CD4-positive, alpha-beta memory T cell (primary cell): ENCODE results near the gene CHI3L1. TPM values are rescaled to one million over a fixed set of nuclear protein-coding genes. Genes with fewer than 3 reads are reported as not detected.
"Not testable (repeated sequence)": the region's sequence is repeated elsewhere in the genome, so short reads cannot be mapped to it uniquely, and the experiment has no call there.

ENCODE experiments used
- CTCF ChIA-PET: fragments of 350-600 bp; sonication (Branson Sonifier 250); formaldehyde crosslinking; loops from one replicate; lab custom pipeline; 2021; ENCODE audit warnings: inconsistent platforms; ENCODE audit not compliant: partially characterized antibody; lab: Charles Lee
- POLR2A ChIA-PET: fragments of 350-600 bp; sonication (Branson Sonifier 250); formaldehyde crosslinking; loops from one replicate; lab custom pipeline; 2021; ENCODE audit not compliant: partially characterized antibody; lab: Charles Lee
- DNase-seq, 5 donors: peaks; one replicate each; pipeline versions ENCODE4 v3.0.0 to v3.0.0-alpha.2; 2020 to 2022; ENCODE audit warnings: mixed read lengths in 1 of 5
- H3K27ac ChIP-seq: one replicate; pipeline ENCODE4 v1.7.0; 2013; ENCODE audit warnings: low read depth, low read length
- H3K27me3 ChIP-seq: 2 replicates; pipeline ENCODE4 v1.7.0; 2013; ENCODE audit warnings: mild to moderate bottlenecking, low read length, moderate library complexity; ENCODE audit not compliant: insufficient read depth
- H3K36me3 ChIP-seq: 2 replicates; pipeline ENCODE4 v1.7.0; 2013; ENCODE audit warnings: mild to moderate bottlenecking, low read length, moderate library complexity; ENCODE audit not compliant: insufficient read depth
- H3K4me1 ChIP-seq: 2 replicates; pipeline ENCODE4 v1.7.0; 2013; ENCODE audit warnings: mild to moderate bottlenecking, low read length, moderate library complexity; ENCODE audit not compliant: insufficient read depth
- H3K4me3 ChIP-seq, 2 donors: one replicate each; pipeline ENCODE4 v1.7.0; 2013; ENCODE audit warnings: low read length in 2 of 2, mild to moderate bottlenecking in 1 of 2
- H3K9me3 ChIP-seq, 2 donors: one replicate each; pipeline ENCODE4 v1.7.0; 2013; ENCODE audit warnings: low read length in 2 of 2, control low read depth in 1 of 2; ENCODE audit not compliant: control insufficient read depth in 1 of 2
- H3K27ac Mint-ChIP-seq, 7 donors: one replicate each; pipeline ENCODE4 v1.8.0; 2020 to 2021; ENCODE audit warnings: mixed read lengths in 7 of 7, mild to moderate bottlenecking in 6 of 7, inconsistent platforms in 3 of 7, moderate library complexity in 3 of 7
- H3K27me3 Mint-ChIP-seq, 2 donors: one replicate each; pipeline ENCODE4 v1.8.0; 2020 to 2021; ENCODE audit warnings: mixed read lengths in 2 of 2
- H3K36me3 Mint-ChIP-seq, 2 donors: one replicate each; pipeline ENCODE4 v1.8.0; 2020 to 2021; ENCODE audit warnings: mixed read lengths in 2 of 2, inconsistent platforms in 1 of 2, mild to moderate bottlenecking in 1 of 2
- H3K4me1 Mint-ChIP-seq, 4 donors: one replicate each; pipeline ENCODE4 v1.8.0; 2020 to 2021; ENCODE audit warnings: mixed read lengths in 4 of 4, mild to moderate bottlenecking in 1 of 4
- H3K4me3 Mint-ChIP-seq, 8 donors: one replicate each; pipeline ENCODE4 v1.8.0; 2020 to 2021; ENCODE audit warnings: mixed read lengths in 8 of 8, mild to moderate bottlenecking in 7 of 8, moderate library complexity in 6 of 8, inconsistent platforms in 3 of 8
- H3K9me3 Mint-ChIP-seq, 8 donors: one replicate each; pipeline ENCODE4 v1.8.0; 2020 to 2021; ENCODE audit warnings: mixed read lengths in 8 of 8, mild to moderate bottlenecking in 5 of 8, inconsistent platforms in 3 of 8, moderate library complexity in 1 of 8
- intact Hi-C: fragments of 100-400 bp; cut with micrococcal nuclease; formaldehyde crosslinking; loops from one replicate; pipeline ENCODE4 v1.15.1; 2023
- polyA plus RNA-seq, 2 donors: library from polyadenylated mRNA; unstranded; fragments of 300-500 nt; fragmentation: Illumina TruSeq; gene quantifications; one replicate each; pipeline ENCODE4 v1.2.3, GENCODE V29; 2021
- total RNA-seq, 2 experiments: library from RNA; stranded (reverse); gene quantifications; one replicate each; pipeline ENCODE4 v1.2.3, GENCODE V29; 2021

CHI3L1 gene
- 1 to 10 TPM; 5.2 to 5.7 TPM for total RNA-seq
- polyA plus RNA-seq, result not detected

DNA sequence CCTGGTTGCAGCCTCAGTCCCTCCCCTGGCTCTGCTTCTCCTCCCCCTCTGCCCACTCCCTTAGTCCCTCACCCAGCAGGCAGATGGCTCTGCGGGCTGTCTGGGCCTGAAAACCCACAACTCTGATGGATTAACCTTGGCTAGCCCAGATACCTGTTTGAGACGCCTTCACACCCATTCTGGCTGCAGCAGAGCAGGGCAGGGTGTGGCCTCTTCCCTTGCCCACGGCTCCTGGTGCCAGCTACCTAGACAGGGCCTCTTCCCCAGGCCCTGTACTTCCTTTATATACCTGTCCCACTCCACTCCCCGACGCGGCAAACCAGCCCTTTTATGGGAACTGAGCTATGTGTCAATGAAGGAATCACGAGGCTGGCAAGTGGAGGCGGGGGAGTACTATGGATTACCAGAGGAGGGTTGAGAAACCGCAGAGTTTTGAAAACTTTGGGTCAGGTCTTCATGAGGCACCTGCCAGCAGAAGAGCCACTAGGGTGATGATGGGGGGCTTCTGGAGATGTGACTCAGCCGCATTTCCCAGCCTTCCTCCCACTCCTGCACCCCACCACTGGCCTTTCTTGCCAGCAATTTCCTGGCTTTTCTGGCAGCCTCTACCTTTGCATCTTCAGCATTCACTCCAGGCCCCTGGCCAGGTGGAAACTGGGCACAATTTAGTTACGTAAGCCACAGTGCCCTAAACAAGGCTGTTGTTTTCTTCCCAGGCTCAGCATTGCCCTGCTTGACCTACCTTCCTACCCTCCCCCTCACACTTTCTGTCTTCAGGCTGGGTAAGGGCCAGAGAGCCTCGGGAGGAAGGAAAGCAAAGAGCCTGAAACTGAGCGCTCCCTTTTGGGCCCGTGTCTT, at the start of gene CHI3L1:
Gene CHI3L1 (minus strand): TSS at position 259 of the 858 bp plus-strand sequence. CDS start 81 bp downstream, at position 178.
- H3K4me1 ChIP-seq, result no peaks in the 10 kb centered on the region
- H3K36me3 ChIP-seq, result no peaks in the 10 kb centered on the region
- H3K27ac ChIP-seq, result no peak within 1 kb of the TSS
- ChIA-PET POLR2A (no interaction called here), CTCF (no interaction called here)
- Mint-ChIP-seq H3K36me3 (no peaks in the 10 kb centered on the region), H3K9me3 (peaks cover 0 to 2% (median 0%) of the 10 kb centered on the region in 8 donors), H3K27me3 (peaks cover 3 to 4% of the 10 kb centered on the region in 2 donors), H3K4me3 (no peak within 1 kb of the TSS), H3K4me1 (no peaks in the 10 kb centered on the region), H3K27ac (peak within 1 kb of the TSS in 2 of 7 donors; percentile 34 to 66)
- no peaks in the 10 kb centered on the region for H3K27me3 ChIP-seq
- no peak within 1 kb of the TSS for H3K4me3 ChIP-seq
- no peak for DNase-seq
- H3K9me3 ChIP-seq, result no peaks in the 10 kb centered on the region
- intact Hi-C loops, result no loop called here

DNA sequence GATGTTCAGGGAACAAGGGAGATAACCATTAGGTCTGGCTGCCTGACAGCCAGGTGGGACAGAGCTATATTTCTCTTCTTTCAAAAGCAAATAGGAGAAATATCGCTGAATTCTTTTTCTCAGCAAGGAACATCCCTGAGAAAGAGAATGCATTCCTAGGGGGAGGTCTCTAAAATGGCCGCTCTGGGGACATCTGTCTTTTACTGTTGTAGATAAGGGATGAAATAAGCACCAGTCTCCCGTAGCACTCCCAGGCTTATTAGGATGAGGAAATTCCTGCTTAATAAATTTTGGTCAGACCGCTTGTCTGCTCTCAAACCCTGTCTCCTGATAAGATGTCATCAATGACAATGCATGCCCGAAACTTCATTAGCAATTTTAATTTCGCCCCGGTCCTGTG, 48.4 kb upstream of the CHI3L1 start:
- H3K36me3 Mint-ChIP-seq, H3K27ac ChIP-seq, DNase-seq, H3K27ac Mint-ChIP-seq, H3K4me3 ChIP-seq, POLR2A ChIA-PET, H3K4me3 Mint-ChIP-seq, H3K9me3 ChIP-seq, intact Hi-C loops, H3K27me3 ChIP-seq, H3K36me3 ChIP-seq, H3K4me1 ChIP-seq, H3K4me1 Mint-ChIP-seq: not testable (repeated sequence)
- H3K9me3 Mint-ChIP-seq, result peaks cover 5 to 47% (median 40%) of the 10 kb centered on the region in 8 donors
- CTCF ChIA-PET, result interaction anchor here (1.2 kb wide), 1 partner anchor 18 kb away, joined by 3 read pairs; no protein-coding TSS in a partner anchor
- H3K27me3 Mint-ChIP-seq, result peaks cover 18 to 23% of the 10 kb centered on the region in 2 donors

DNA sequence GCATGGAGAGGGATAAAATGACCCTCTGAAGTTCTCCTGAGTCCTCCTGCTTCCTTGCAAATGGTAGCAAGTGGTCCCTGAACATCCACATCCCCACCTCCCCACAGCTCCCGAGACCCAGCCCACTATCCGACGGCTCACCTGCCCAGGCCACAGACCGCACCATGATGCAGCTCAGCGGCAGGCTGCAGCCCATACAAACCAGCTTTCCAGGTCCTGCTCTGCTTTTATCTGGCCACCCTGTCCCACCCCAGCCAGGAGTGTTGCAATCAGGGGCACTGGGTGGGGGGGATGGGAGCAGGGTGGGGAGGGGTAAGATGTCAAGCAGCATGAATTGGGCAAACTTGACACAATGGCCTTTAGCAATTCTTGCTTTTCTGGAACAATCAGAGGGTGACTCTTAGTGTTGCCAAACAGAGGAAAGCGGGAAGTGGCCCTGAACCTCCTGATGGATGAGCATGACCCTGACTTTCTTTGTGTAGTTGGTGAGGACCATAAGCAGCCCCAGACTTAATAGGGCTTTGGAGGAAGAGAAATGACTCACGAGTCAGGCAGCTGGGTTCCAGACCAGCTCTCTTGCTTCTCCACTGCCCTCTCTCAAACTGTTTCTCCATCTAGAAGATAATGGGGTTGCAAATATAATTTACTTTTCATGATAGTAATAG, 43.1 kb upstream of the CHI3L1 start, which contains the start of gene CHIT1:
Gene CHIT1 (minus strand): TSS at position 203 of the 665 bp plus-strand sequence. CDS start 37 bp downstream, at position 166.
- intact Hi-C loops, result no loop called here
- Mint-ChIP-seq H3K27me3 (peaks cover 15 to 36% of the 10 kb centered on the region in 2 donors), H3K4me1 (no peaks in the 10 kb centered on the region), H3K4me3 (no peak within 1 kb of the TSS), H3K36me3 (no peaks in the 10 kb centered on the region), H3K9me3 (peaks cover 5 to 19% (median 12%) of the 10 kb centered on the region in 8 donors), H3K27ac (no peak within 1 kb of the TSS)
- H3K27me3 ChIP-seq, result no peaks in the 10 kb centered on the region
- no peaks in the 10 kb centered on the region for H3K9me3 ChIP-seq
- CTCF ChIA-PET, result no interaction called here
- no peaks in the 10 kb centered on the region for H3K36me3 ChIP-seq
- H3K4me3 ChIP-seq, result no peak within 1 kb of the TSS
- POLR2A ChIA-PET, result no interaction called here
- no peak for DNase-seq
- H3K27ac ChIP-seq, result no peak within 1 kb of the TSS
- no peaks in the 10 kb centered on the region for H3K4me1 ChIP-seq

DNA sequence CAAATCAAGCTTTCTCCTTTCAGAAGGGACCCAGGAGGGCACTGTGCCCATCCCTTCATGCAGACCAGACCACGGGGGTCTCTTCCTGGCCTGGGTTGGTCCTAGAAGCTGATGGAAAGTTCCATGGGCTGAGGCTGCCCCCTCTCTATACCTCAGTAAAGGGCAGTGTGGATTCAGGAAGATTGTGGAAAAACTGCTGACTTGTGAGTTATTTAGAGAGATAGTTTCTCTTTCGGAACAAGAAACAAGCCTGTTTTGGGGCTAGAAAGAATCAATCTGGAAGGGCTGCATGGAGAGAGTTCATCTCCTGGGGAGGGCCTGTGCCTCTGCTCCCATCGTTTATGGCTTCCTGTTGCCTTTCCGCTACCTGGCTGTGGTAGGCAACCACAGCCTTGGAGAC, 42.2 kb upstream of the CHI3L1 start:
- Histone ChIP-seq H3K9me3 (no peaks in the 10 kb centered on the region), H3K4me1 (no peaks in the 10 kb centered on the region), H3K27ac (no peak overlapping the region), H3K36me3 (no peaks in the 10 kb centered on the region), H3K27me3 (no peaks in the 10 kb centered on the region), H3K4me3 (no peak overlapping the region)
- CTCF ChIA-PET, result interaction anchor here (2.4 kb wide), 1 partner anchor 11 kb away, joined by 8 read pairs; no protein-coding TSS in a partner anchor
- intact Hi-C loops, result no loop called here
- H3K4me1 Mint-ChIP-seq, result no peaks in the 10 kb centered on the region
- H3K4me3 Mint-ChIP-seq, result no peak overlapping the region
- no peaks in the 10 kb centered on the region for H3K36me3 Mint-ChIP-seq
- no peak overlapping the region for H3K27ac Mint-ChIP-seq
- peaks cover under 1 to 10% (median 3%) of the 10 kb centered on the region in 8 donors for H3K9me3 Mint-ChIP-seq
- POLR2A ChIA-PET, result no interaction called here
- DNase-seq, result no peak
- peaks cover 11 to 33% of the 10 kb centered on the region in 2 donors for H3K27me3 Mint-ChIP-seq

DNA sequence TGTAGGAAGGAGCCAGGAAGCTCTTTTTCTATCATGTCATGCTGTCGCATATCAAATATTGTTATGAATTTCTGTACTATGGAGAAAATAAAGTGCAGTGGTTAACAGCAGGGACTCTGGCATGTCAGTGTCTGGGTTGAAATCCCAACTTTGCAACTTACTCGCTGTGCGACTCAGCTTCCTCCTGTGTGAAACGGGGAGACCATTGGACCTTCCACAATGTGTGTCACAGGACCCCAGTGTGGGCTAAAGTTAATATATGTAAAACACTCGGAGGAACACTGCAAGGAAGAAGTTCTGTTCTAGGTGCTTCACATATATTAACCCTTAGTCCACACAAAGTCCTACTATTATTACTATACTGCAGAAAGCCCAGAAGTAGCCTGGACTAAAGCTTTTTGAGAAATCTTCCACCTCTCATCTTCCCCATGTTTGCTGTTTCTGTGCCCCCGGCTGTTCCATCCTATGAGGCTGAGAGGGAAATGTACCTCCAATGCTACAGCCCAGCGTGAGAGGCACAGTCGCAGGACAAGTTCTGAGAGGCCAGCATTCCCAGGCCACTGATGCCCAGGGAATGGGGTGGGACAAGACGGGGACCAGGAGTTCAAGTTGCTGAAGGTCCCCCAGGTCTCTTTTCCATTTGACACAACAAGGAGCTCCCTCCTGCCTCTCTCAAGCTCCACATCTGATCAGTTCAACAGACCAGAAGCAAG, 41.0 kb upstream of the CHI3L1 start:
- no peak for DNase-seq
- Histone ChIP-seq H3K27ac (no peak overlapping the region), H3K4me3 (no peak overlapping the region), H3K36me3 (no peaks in the 10 kb centered on the region), H3K9me3 (no peaks in the 10 kb centered on the region), H3K4me1 (no peaks in the 10 kb centered on the region), H3K27me3 (no peaks in the 10 kb centered on the region)
- Mint-ChIP-seq H3K4me1 (no peaks in the 10 kb centered on the region), H3K36me3 (no peaks in the 10 kb centered on the region), H3K27ac (no peak overlapping the region), H3K27me3 (peaks cover 13 to 33% of the 10 kb centered on the region in 2 donors), H3K4me3 (no peak overlapping the region), H3K9me3 (peaks cover 0 to 5% (median 0%) of the 10 kb centered on the region in 8 donors)
- POLR2A ChIA-PET, result no interaction called here
- CTCF ChIA-PET, result interaction anchor here (0.7 to 2.4 kb wide), 2 partner anchors 10 to 12 kb away, joined by 3 to 8 read pairs; no protein-coding TSS in a partner anchor
- intact Hi-C loops, result no loop called here

DNA sequence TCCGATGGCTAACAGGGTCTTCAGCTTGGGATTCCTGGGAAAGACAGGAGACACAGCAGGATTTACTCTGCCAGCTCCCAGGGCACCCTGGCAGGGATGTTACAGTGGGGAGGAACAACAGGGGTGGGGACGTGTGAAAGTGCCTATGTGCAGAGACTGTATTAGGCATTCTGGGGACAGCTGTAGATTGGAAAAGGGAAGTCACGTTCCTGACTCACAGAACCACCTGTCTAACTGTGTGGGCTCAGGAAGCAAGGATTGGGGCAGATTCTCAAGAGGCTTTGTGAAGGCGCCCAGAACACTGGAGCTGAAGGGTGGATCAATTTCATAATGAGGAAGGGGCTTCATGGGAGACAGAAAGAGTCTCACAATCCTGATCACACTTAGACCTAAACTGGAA, 38.6 kb upstream of the CHI3L1 start:
- no peak for DNase-seq
- peaks cover 11 to 25% of the 10 kb centered on the region in 2 donors for H3K27me3 Mint-ChIP-seq
- no peak overlapping the region for H3K27ac Mint-ChIP-seq
- H3K27ac ChIP-seq, result no peak overlapping the region
- H3K4me3 Mint-ChIP-seq, result no peak overlapping the region
- no peaks in the 10 kb centered on the region for H3K36me3 ChIP-seq
- H3K4me1 ChIP-seq, result no peaks in the 10 kb centered on the region
- CTCF ChIA-PET, result interaction anchor here (1.3 kb wide), 1 partner anchor 9 kb away, joined by 6 read pairs; no protein-coding TSS in a partner anchor
- H3K9me3 Mint-ChIP-seq, result no peaks in the 10 kb centered on the region
- H3K27me3 ChIP-seq, result no peaks in the 10 kb centered on the region
- no peaks in the 10 kb centered on the region for H3K4me1 Mint-ChIP-seq
- H3K4me3 ChIP-seq, result no peak overlapping the region
- no peaks in the 10 kb centered on the region for H3K36me3 Mint-ChIP-seq
- no peaks in the 10 kb centered on the region for H3K9me3 ChIP-seq
- intact Hi-C loops, result no loop called here
- POLR2A ChIA-PET, result no interaction called here
